Heart left ventricle (tissue), 13 donors: Measurements from ENCODE around the gene RDH11.

Experiments used
- POLR2A ChIP-seq, 2 donors: fragments of 450-650 bp; IDR thresholded peaks; one replicate each; pipeline ENCODE4 v1.6.1; 2017; ENCODE audit warnings: antibody characterized with exemption in 2 of 2, mild to moderate bottlenecking in 2 of 2, moderate library complexity in 2 of 2
- TF ChIP-seq, protein P1 (sequence below), 12 donors: fragments of 200-600 bp; sonication (generic) in 4 of 12; IDR thresholded peaks; one replicate each; pipeline versions ENCODE4 v1.5.0 to v1.8.0; 2018 to 2022; ENCODE audit warnings: antibody characterized with exemption in 12 of 12, mild to moderate bottlenecking in 5 of 12
- donor health status: ischemic (EF 13 %, LVEDD 7.1; RV severe dilation, severe dysfunction).
- donor health status: DM: no; HTN: yes; CAD: no.
- donor health status: DM: no; HTN: no; CAD: no.
- donor health status: ischemic (EF 25% LVEDD 6.9; RV normal size, moderate dysfunction).
- donor health status: ischemic (EF 25% LVEDD 5.7; RV mildly dilated, moderate dysfunction).
- donor health status: ischemic (EF 35%, LVEDD 5.7; RV mildly dilated, moderate dysfunction).
- donor health status: nonischemic (EF 11% LVEDD 7.7; RV severe dilation, severe dysfunction).
- donor health status: DM: yes; HTN: yes; CAD: no.
- donor health status: PGD.
- donor health status: ischemic (EF 29% LVEDD 5.4; RV normal size, mild dysfunction).
- donor health status: nonischemic (EF 23%, LVEDD 6.1; RV moderate dilation, normal function).

DNA sequence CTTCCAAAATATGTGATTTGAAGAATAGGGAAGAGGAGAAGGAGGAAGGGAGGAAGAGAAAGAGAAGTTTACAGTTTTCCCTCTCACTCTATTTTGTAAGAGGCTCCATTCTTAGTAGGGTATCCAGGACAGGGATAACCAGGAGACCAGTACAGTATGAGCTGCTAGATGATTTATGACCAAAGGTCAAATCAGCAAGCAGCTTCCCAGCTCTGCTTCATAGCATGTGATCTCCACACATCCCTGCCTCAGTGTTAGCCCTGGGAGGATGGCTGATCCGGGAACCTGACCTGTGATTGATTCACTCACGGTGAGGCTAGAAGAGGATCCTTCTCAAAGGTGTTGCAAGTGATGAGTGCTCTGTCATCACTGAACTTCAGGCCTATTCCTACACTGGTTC lies 22.7 kb upstream of the RDH11 start:
- TF ChIP-seq POLR2A (IDR thresholded peaks at IDR 0.05), result no peak
- TF ChIP-seq, protein P1, sequence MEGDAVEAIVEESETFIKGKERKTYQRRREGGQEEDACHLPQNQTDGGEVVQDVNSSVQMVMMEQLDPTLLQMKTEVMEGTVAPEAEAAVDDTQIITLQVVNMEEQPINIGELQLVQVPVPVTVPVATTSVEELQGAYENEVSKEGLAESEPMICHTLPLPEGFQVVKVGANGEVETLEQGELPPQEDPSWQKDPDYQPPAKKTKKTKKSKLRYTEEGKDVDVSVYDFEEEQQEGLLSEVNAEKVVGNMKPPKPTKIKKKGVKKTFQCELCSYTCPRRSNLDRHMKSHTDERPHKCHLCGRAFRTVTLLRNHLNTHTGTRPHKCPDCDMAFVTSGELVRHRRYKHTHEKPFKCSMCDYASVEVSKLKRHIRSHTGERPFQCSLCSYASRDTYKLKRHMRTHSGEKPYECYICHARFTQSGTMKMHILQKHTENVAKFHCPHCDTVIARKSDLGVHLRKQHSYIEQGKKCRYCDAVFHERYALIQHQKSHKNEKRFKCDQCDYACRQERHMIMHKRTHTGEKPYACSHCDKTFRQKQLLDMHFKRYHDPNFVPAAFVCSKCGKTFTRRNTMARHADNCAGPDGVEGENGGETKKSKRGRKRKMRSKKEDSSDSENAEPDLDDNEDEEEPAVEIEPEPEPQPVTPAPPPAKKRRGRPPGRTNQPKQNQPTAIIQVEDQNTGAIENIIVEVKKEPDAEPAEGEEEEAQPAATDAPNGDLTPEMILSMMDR (IDR thresholded peaks at IDR 0.05), result no peak
